HCT116 (cell line): ENCODE results near the gene PRDX2. TPM values are rescaled to one million over a fixed set of nuclear protein-coding genes. Genes with fewer than 3 reads are reported as not detected.

Experiments used
- ATAC-seq: fragments of 200-7000 bp; cut with Tn5 transposase; 2 replicates; pipeline ENCODE4 v1.9.1; 2020; ENCODE audit warnings: mild to moderate bottlenecking, moderate library complexity
- BruUV-seq: library from RNA; stranded (reverse); fragments of 400-500 nt; replicated peaks from 2 replicates; lab custom pipeline; 2021; lab: Mats Ljungman, UMichigan
- CTCF ChIA-PET: fragments of 300-600 bp; sonication (Branson Sonifier 250); formaldehyde crosslinking; loops from one replicate; lab custom pipeline; 2021; ENCODE audit warnings: antibody characterized with exemption; lab: Charles Lee
- POLR2A ChIA-PET: fragments of 300-600, 350-600 bp; sonication (Branson Sonifier 250); formaldehyde crosslinking; loops from one replicate; lab custom pipeline; 2021; ENCODE audit warnings: antibody characterized with exemption; lab: Charles Lee
- RAD21 ChIA-PET, 2 experiments: fragments of 300-600 bp; sonication (Branson Sonifier 250); formaldehyde crosslinking; loops; one replicate each; lab custom pipeline; 2023; ENCODE audit warnings: low total read pairs in 2 of 2; ENCODE audit not compliant: uncharacterized antibody in 2 of 2, unreplicated experiment in 2 of 2, low non-redundant PET in 1 of 2; lab: Charles Lee
- DNase-seq: peaks from one replicate; pipeline ENCODE4 v3.0.0-alpha.2; 2010; ENCODE audit warnings: low read depth, low spot score
- H2AFZ ChIP-seq: fragments of 200-600 bp; shearing (Covaris generic), sonication (generic); 2 replicates; pipeline ENCODE4 v1.6.1; 2017; ENCODE audit warnings: low read depth, mixed run types, mixed read lengths, antibody characterized with exemption, low read length; ENCODE audit not compliant: poor library complexity, severe bottlenecking
- H3K27ac ChIP-seq: 2 replicates; pipeline ENCODE4 v1.5.1; 2012; ENCODE audit warnings: low read depth, low read length
- H3K27me3 ChIP-seq: fragments of 200-600 bp; sonication (generic); 2 replicates; pipeline ENCODE4 v1.6.1; 2016; ENCODE audit warnings: mixed run types, low read length, mixed read lengths; ENCODE audit not compliant: insufficient read depth
- H3K36me3 ChIP-seq, 2 experiments: fragments of 200-500 bp in 1 of 2; fragments of 200-600 bp in 1 of 2; sonication (Bioruptor generic) in 1 of 2; sonication (generic) in 1 of 2; 2 replicates each; pipeline versions ENCODE4 v1.5.1 to v1.6.1; 2014 to 2016; ENCODE audit warnings: low read length in 2 of 2, inconsistent platforms in 1 of 2, mixed read lengths in 1 of 2, mixed run types in 1 of 2; ENCODE audit not compliant: insufficient read depth in 2 of 2, control insufficient read depth in 1 of 2
- H3K4me1 ChIP-seq, 2 experiments: fragments of 200-600 bp in 1 of 2; sonication (generic) in 1 of 2; 2 replicates each; pipeline versions ENCODE4 v1.5.1 to v1.6.1; 2012 to 2017; ENCODE audit warnings: low read length in 2 of 2, inconsistent platforms in 1 of 2, mild to moderate bottlenecking in 1 of 2, mixed read lengths in 1 of 2, mixed run types in 1 of 2, moderate library complexity in 1 of 2; ENCODE audit not compliant: insufficient read depth in 2 of 2, control insufficient read depth in 1 of 2
- H3K4me2 ChIP-seq: fragments of 200-600 bp; sonication (generic); 2 replicates; pipeline ENCODE4 v1.6.1; 2017; ENCODE audit warnings: mixed run types, low read length, mixed read lengths
- H3K4me3 ChIP-seq, 2 experiments: fragments of 200-600 bp in 1 of 2; sonication (generic) in 1 of 2; replicated peaks in 1 of 2; 2 replicates each; pipeline ENCODE4 v1.5.1; 2011 to 2016; ENCODE audit warnings: low read length in 2 of 2, control low read depth in 1 of 2, low read depth in 1 of 2, mild to moderate bottlenecking in 1 of 2, mixed read lengths in 1 of 2, mixed run types in 1 of 2
- H3K79me2 ChIP-seq: fragments of 200-600 bp; sonication (generic); 2 replicates; pipeline ENCODE4 v1.6.1; 2017; ENCODE audit warnings: mild to moderate bottlenecking, mixed run types, low read length, moderate library complexity, mixed read lengths; ENCODE audit not compliant: insufficient read depth
- H3K9ac ChIP-seq: fragments of 200-600 bp; sonication (generic); 2 replicates; pipeline ENCODE4 v1.6.1; 2016; ENCODE audit warnings: low read length, mixed read lengths
- H3K9me2 ChIP-seq: fragments of 200-600 bp; sonication (generic), shearing (Covaris generic); 2 replicates; pipeline ENCODE4 v1.6.1; 2017; ENCODE audit warnings: mixed run types, mild to moderate bottlenecking, moderate library complexity; ENCODE audit not compliant: insufficient read depth
- H3K9me3 ChIP-seq, 2 experiments: fragments of 200-500 bp in 1 of 2; fragments of 200-600 bp in 1 of 2; sonication (Bioruptor generic) in 1 of 2; sonication (generic) in 1 of 2; 2 replicates each; pipeline ENCODE4 v1.6.1; 2014 to 2017; ENCODE audit warnings: low read length in 2 of 2, mixed read lengths in 2 of 2, inconsistent platforms in 1 of 2, low read depth in 1 of 2, mild to moderate bottlenecking in 1 of 2, mixed run types in 1 of 2, moderate library complexity in 1 of 2; ENCODE audit not compliant: control insufficient read depth in 1 of 2, insufficient read depth in 1 of 2
- H4K20me1 ChIP-seq: fragments of 200-600 bp; sonication (generic), shearing (Covaris generic); 2 replicates; pipeline ENCODE4 v1.6.1; 2017; ENCODE audit warnings: mixed run types, mild to moderate bottlenecking, moderate library complexity; ENCODE audit not compliant: insufficient read depth
- CBX3 ChIP-seq: IDR thresholded peaks from 2 replicates; pipeline ENCODE4 v1.6.1; 2012; ENCODE audit warnings: low read depth
- FOSL1 ChIP-seq: IDR thresholded peaks from 2 replicates; pipeline ENCODE4 v1.6.1; 2012; ENCODE audit warnings: low read depth
- JUND ChIP-seq: IDR thresholded peaks from 2 replicates; pipeline ENCODE4 v1.6.1; 2012
- POLR2A ChIP-seq: IDR thresholded peaks from 2 replicates; pipeline ENCODE4 v1.7.0; 2011; ENCODE audit warnings: borderline replicate concordance; ENCODE audit not compliant: insufficient read depth, insufficient read length; ENCODE audit errors: extremely low read depth
- POLR2AphosphoS5 ChIP-seq: IDR thresholded peaks from 2 replicates; pipeline ENCODE4 v1.6.1; 2011; ENCODE audit warnings: mild to moderate bottlenecking, low read depth, low read length, moderate library complexity
- RAD21 ChIP-seq: IDR thresholded peaks from 2 replicates; pipeline ENCODE4 v1.6.1; 2012; ENCODE audit warnings: low read depth, mild to moderate bottlenecking
- REST ChIP-seq: IDR thresholded peaks from 2 replicates; pipeline ENCODE4 v1.6.1; 2012; ENCODE audit warnings: low read depth
- SIN3A ChIP-seq: IDR thresholded peaks from 2 replicates; pipeline ENCODE4 v1.6.1; 2012; ENCODE audit warnings: low read depth
- SP1 ChIP-seq: IDR thresholded peaks from 2 replicates; pipeline ENCODE4 v1.6.1; 2012; ENCODE audit warnings: low read depth
- ZFX ChIP-seq: fragments of 450-650 bp; IDR thresholded peaks from 2 replicates; pipeline ENCODE4 v1.6.1; 2017
- intact Hi-C: fragments of 100-400 bp; cut with micrococcal nuclease; formaldehyde crosslinking; loops from 2 replicates; pipeline ENCODE4 v1.10.0; 2022
- total RNA-seq: library from RNA; stranded (reverse); gene quantifications from one replicate; pipeline ENCODE4 v1.2.1, GENCODE V29; 2021; ENCODE audit not compliant: unreplicated experiment
- TF ChIP-seq, protein P1 (sequence below): IDR thresholded peaks from 2 replicates; pipeline ENCODE4 v1.6.1; 2012
- TF ChIP-seq, protein P2 (sequence below): IDR thresholded peaks from 2 replicates; pipeline ENCODE4 v1.6.1; 2012

The PRDX2 gene
- total RNA-seq, 1 experiment from 2014 or later, result 387 TPM

DNA sequence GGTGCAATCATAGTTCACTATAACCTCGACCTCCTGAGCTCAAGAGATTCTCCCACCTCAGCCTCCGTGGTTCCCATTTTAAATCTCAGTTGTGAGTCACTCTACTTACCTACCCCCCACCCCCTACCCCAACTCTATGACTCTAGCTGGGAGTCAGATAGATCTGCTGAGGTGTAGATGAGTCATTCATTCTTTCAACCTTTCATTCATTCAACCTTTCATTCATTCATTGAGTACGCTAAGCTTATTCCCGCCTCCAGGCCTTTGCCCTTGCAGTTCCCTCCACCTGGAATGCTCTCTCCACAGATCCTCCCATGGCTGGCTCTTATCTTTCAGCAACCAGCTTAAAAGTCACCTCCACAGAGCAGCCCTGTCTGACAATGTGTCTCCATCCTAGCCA lies 35.6 kb upstream of the PRDX2 start:
- ChIA-PET CTCF (interaction anchor here (0.7 to 1.4 kb wide), 13 partner anchors 9 to 140 kb away, joined by 3 to 8 read pairs (median 3); partner anchors contain the start of genes GCDH and GET3), POLR2A (interaction anchor here (0.6 to 1.1 kb wide), 3 partner anchors 12 to 61 kb away, joined by 3 to 4 read pairs (median 4); no protein-coding TSS in a partner anchor), RAD21 (no interaction called here)
- Histone ChIP-seq H2AFZ (no peak overlapping the region), H4K20me1 (no peaks in the 10 kb centered on the region), H3K27ac (no peak overlapping the region), H3K4me1 (peaks cover 46 to 78% of the 10 kb centered on the region in 2 experiments), H3K9ac (peak overlapping the region; percentile 88; the same call in 1 of the 2 replicates), H3K9me2 (no peaks in the 10 kb centered on the region), H3K27me3 (no peaks in the 10 kb centered on the region), H3K36me3 (no peaks in the 10 kb centered on the region), H3K79me2 (peaks cover 26% of the 10 kb centered on the region; the same call in 1 of the 2 replicates), H3K9me3 (no peaks in the 10 kb centered on the region), H3K4me2 (peak overlapping the region; percentile 91), H3K4me3 (no peak overlapping the region)
- no TSS peak for BruUV-seq
- no peak for ATAC-seq
- intact Hi-C loops, result loop anchor here (5.0 kb wide), 2 partner anchors 35 to 120 kb away; partner anchors contain the start of genes PRDX2 and THSD8
- no peak for DNase-seq
- TF ChIP-seq JUND (peak; percentile 45), ZFX (no peak), SP1 (no peak; the same call in 1 of the 2 replicates), SIN3A (no peak), CBX3 (peak; percentile 73; the same call in 1 of the 2 replicates)
- TF ChIP-seq, protein P1, sequence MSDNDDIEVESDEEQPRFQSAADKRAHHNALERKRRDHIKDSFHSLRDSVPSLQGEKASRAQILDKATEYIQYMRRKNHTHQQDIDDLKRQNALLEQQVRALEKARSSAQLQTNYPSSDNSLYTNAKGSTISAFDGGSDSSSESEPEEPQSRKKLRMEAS, result peak; percentile 19; the same call in 1 of the 2 replicates

GRCh38 chr19:12836529-12836863 lies 34.9 kb upstream of the PRDX2 start:
- H3K9ac ChIP-seq, result peak overlapping the region; percentile 73; the same call in 1 of the 2 replicates
- H3K4me2 ChIP-seq, result peak overlapping the region; percentile 93
- H3K27me3 ChIP-seq, result no peaks in the 10 kb centered on the region
- TF ChIP-seq, protein P2, sequence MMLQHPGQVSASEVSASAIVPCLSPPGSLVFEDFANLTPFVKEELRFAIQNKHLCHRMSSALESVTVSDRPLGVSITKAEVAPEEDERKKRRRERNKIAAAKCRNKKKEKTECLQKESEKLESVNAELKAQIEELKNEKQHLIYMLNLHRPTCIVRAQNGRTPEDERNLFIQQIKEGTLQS, result no peak
- TF ChIP-seq POLR2A, result no peak
- TF ChIP-seq, protein P1, result no peak
- no peak for TF ChIP-seq POLR2AphosphoS5
- TF ChIP-seq SIN3A, result peak; percentile 24; the same call in 1 of the 2 replicates
- no peak for TF ChIP-seq REST
- TF ChIP-seq RAD21, result no peak
- TF ChIP-seq FOSL1, result no peak
- no peak for TF ChIP-seq JUND
- ChIA-PET RAD21 (no interaction called here), POLR2A (interaction anchor here (3.0 kb wide), 1 partner anchor 44 kb away, joined by 14 read pairs; the partner anchor contains the start of gene JUNB), CTCF (interaction anchor here (0.8 to 2.6 kb wide), 8 partner anchors 10 to 141 kb away, joined by 3 to 12 read pairs (median 4); partner anchors contain the start of gene GET3)
- H3K27ac ChIP-seq, result peak overlapping the region; percentile 89
- no TSS peak for BruUV-seq
- H3K9me2 ChIP-seq, result no peaks in the 10 kb centered on the region
- ATAC-seq (no peak), DNase-seq (no peak)
- no peak overlapping the region for H2AFZ ChIP-seq
- H3K79me2 ChIP-seq, result peaks cover 21% of the 10 kb centered on the region; the same call in 1 of the 2 replicates
- intact Hi-C loops, result loop anchor here (5.0 kb wide), 2 partner anchors 34 to 119 kb away; partner anchors contain the start of genes PRDX2 and THSD8
- H4K20me1 ChIP-seq, result no peaks in the 10 kb centered on the region
- H3K4me3 ChIP-seq, result peak overlapping the region; percentile 65 to 69
- H3K9me3 ChIP-seq, result no peaks in the 10 kb centered on the region
- peaks cover 46 to 78% of the 10 kb centered on the region in 2 experiments for H3K4me1 ChIP-seq
- H3K36me3 ChIP-seq, result no peaks in the 10 kb centered on the region
